Measurements from ENCODE around the gene VTN. TPM values are rescaled to one million over a fixed set of nuclear protein-coding genes. Genes with fewer than 3 reads are reported as not detected.

VTN gene
- total RNA-seq, 1 experiment from 2014 or later, result not detected

- Mint-ChIP-seq H3K27me3 (ENCODE audit: unreplicated experiment) (no peaks in the 10 kb centered on the region), H3K9me3 (ENCODE audit: low read depth, unreplicated experiment) (no peaks in the 10 kb centered on the region), H3K4me3 (ENCODE audit: low read depth, unreplicated experiment) (no peak overlapping the region), H3K36me3 (ENCODE audit: insufficient read depth, unreplicated experiment) (peaks cover 59% of the 10 kb centered on the region), H3K4me1 (ENCODE audit: low read depth, unreplicated experiment) (peaks cover 41% of the 10 kb centered on the region), H3K27ac (ENCODE audit: unreplicated experiment) (no peak overlapping the region)
- no TSS peak for BruUV-seq (replicated peaks)
- CTCF ChIA-PET, result no interaction called here
- DNase-seq, result no peak
- TF ChIP-seq CTCF (IDR thresholded peaks at IDR 0.05; ENCODE audit: unreplicated experiment), result no peak
- intact Hi-C loops (cut with micrococcal nuclease; ENCODE audit: unreplicated experiment), result loop anchor here (5.0 to 10.0 kb wide), 2 partner anchors 70 to 273 kb away; no protein-coding TSS in a partner anchor
These were observed 42.4 kb downstream of the VTN start for GRCh38 chr17:28327709-28328108.

- Mint-ChIP-seq H3K27ac (ENCODE audit: unreplicated experiment) (no peak overlapping the region), H3K4me1 (ENCODE audit: low read depth, unreplicated experiment) (peaks cover 41% of the 10 kb centered on the region), H3K4me3 (ENCODE audit: low read depth, unreplicated experiment) (peak overlapping the region; percentile 43), H3K27me3 (ENCODE audit: unreplicated experiment) (no peaks in the 10 kb centered on the region), H3K36me3 (ENCODE audit: insufficient read depth, unreplicated experiment) (peaks cover 59% of the 10 kb centered on the region), H3K9me3 (ENCODE audit: low read depth, unreplicated experiment) (no peaks in the 10 kb centered on the region)
- DNase-seq, result no peak
- intact Hi-C loops (cut with micrococcal nuclease; ENCODE audit: unreplicated experiment), result loop anchor here (5.0 to 10.0 kb wide), 2 partner anchors 70 to 272 kb away; no protein-coding TSS in a partner anchor
- no peak for TF ChIP-seq CTCF (IDR thresholded peaks at IDR 0.05; ENCODE audit: unreplicated experiment)
- TSS peak; percentile 32 for BruUV-seq (replicated peaks)
- CTCF ChIA-PET, result no interaction called here
These were observed 43.0 kb downstream of the VTN start for GRCh38 chr17:28327031-28327607.

- Mint-ChIP-seq H3K4me1 (ENCODE audit: low read depth, unreplicated experiment) (peaks cover 48% of the 10 kb centered on the region), H3K9me3 (ENCODE audit: low read depth, unreplicated experiment) (no peaks in the 10 kb centered on the region), H3K4me3 (ENCODE audit: low read depth, unreplicated experiment) (peak overlapping the region; percentile 43), H3K27me3 (ENCODE audit: unreplicated experiment) (no peaks in the 10 kb centered on the region), H3K27ac (ENCODE audit: unreplicated experiment) (peak overlapping the region; percentile 87), H3K36me3 (ENCODE audit: insufficient read depth, unreplicated experiment) (peaks cover 55% of the 10 kb centered on the region)
- intact Hi-C loops (cut with micrococcal nuclease; ENCODE audit: unreplicated experiment), result loop anchor here (5.0 to 10.0 kb wide), 2 partner anchors 69 to 271 kb away; no protein-coding TSS in a partner anchor
- no peak for TF ChIP-seq CTCF (IDR thresholded peaks at IDR 0.05; ENCODE audit: unreplicated experiment)
- DNase-seq, result peak; percentile 67
- no TSS peak for BruUV-seq (replicated peaks)
- CTCF ChIA-PET, result interaction anchor here (0.6 to 1.2 kb wide), 4 partner anchors 9 to 521 kb away, joined by 3 to 6 read pairs (median 4); partner anchors contain the start of genes IFT20 and TNFAIP1
These were observed 44.0 kb downstream of the VTN start for GRCh38 chr17:28326114-28326513.

GRCh38 chr17:28325211-28325610 is 44.9 kb downstream of the VTN start:
- peak overlapping the region; percentile 47 for H3K27ac Mint-ChIP-seq (ENCODE audit: unreplicated experiment)
- no peak for DNase-seq
- H3K9me3 Mint-ChIP-seq (ENCODE audit: low read depth, unreplicated experiment), result no peaks in the 10 kb centered on the region
- peak overlapping the region; percentile 41 for H3K4me3 Mint-ChIP-seq (ENCODE audit: low read depth, unreplicated experiment)
- peaks cover 62% of the 10 kb centered on the region for H3K36me3 Mint-ChIP-seq (ENCODE audit: insufficient read depth, unreplicated experiment)
- BruUV-seq (replicated peaks), result no TSS peak
- peaks cover 57% of the 10 kb centered on the region for H3K4me1 Mint-ChIP-seq (ENCODE audit: low read depth, unreplicated experiment)
- CTCF ChIA-PET, result interaction anchor here (0.7 to 1.2 kb wide), 3 partner anchors 10 to 92 kb away, joined by 3 to 6 read pairs (median 3); partner anchors contain the start of genes IFT20 and TNFAIP1
- intact Hi-C loops (cut with micrococcal nuclease; ENCODE audit: unreplicated experiment), result loop anchor here (5.0 to 10.0 kb wide), 2 partner anchors 68 to 270 kb away; no protein-coding TSS in a partner anchor
- no peak for TF ChIP-seq CTCF (IDR thresholded peaks at IDR 0.05; ENCODE audit: unreplicated experiment)
- no peaks in the 10 kb centered on the region for H3K27me3 Mint-ChIP-seq (ENCODE audit: unreplicated experiment)

All from Calu3 (cell line).